Measurements from ENCODE around the gene YPEL5. TPM values are rescaled to one million over a fixed set of nuclear protein-coding genes. Genes with fewer than 3 reads are reported as not detected.
A peak's percentile ranks its signal among the peaks of the same experiment; 100 is the strongest.
"Not testable (repeated sequence)": the region's sequence is repeated elsewhere in the genome, so short reads cannot be mapped to it uniquely, and the experiment has no call there.

YPEL5 gene
- total RNA-seq, 1 donor from 2014 or later: 71.5 TPM

GRCh38 chr2:30110773-30111172 lies 36.0 kb upstream of the YPEL5 start:
- Mint-ChIP-seq H3K27ac (ENCODE audit: unreplicated experiment) (no peak overlapping the region), H3K36me3 (ENCODE audit: unreplicated experiment) (no peaks in the 10 kb centered on the region), H3K4me3 (ENCODE audit: unreplicated experiment) (no peak overlapping the region), H3K27me3 (ENCODE audit: unreplicated experiment) (no peaks in the 10 kb centered on the region), H3K9me3 (ENCODE audit: unreplicated experiment) (peaks cover 2% of the 10 kb centered on the region), H3K4me1 (ENCODE audit: low read depth, unreplicated experiment) (peaks cover 3% of the 10 kb centered on the region)
- no peak for TF ChIP-seq CTCF (IDR thresholded peaks at IDR 0.05; ENCODE audit: partially characterized antibody, unreplicated experiment)
- no peak for DNase-seq

GRCh38 chr2:30111186-30111585 lies 35.6 kb upstream of the YPEL5 start:
- not testable (repeated sequence) for H3K9me3 Mint-ChIP-seq (ENCODE audit: unreplicated experiment); H3K4me3 Mint-ChIP-seq (ENCODE audit: unreplicated experiment); H3K4me1 Mint-ChIP-seq (ENCODE audit: low read depth, unreplicated experiment); H3K27ac Mint-ChIP-seq (ENCODE audit: unreplicated experiment); H3K27me3 Mint-ChIP-seq (ENCODE audit: unreplicated experiment); H3K36me3 Mint-ChIP-seq (ENCODE audit: unreplicated experiment); DNase-seq

GRCh38 chr2:30112561-30112960 lies 34.2 kb upstream of the YPEL5 start:
- Mint-ChIP-seq H3K27ac (ENCODE audit: unreplicated experiment) (no peak overlapping the region), H3K4me1 (ENCODE audit: low read depth, unreplicated experiment) (peaks cover 3% of the 10 kb centered on the region), H3K4me3 (ENCODE audit: unreplicated experiment) (no peak overlapping the region), H3K9me3 (ENCODE audit: unreplicated experiment) (peaks cover 3% of the 10 kb centered on the region), H3K27me3 (ENCODE audit: unreplicated experiment) (no peaks in the 10 kb centered on the region), H3K36me3 (ENCODE audit: unreplicated experiment) (no peaks in the 10 kb centered on the region)
- DNase-seq: no peak
- no peak for TF ChIP-seq CTCF (IDR thresholded peaks at IDR 0.05; ENCODE audit: partially characterized antibody, unreplicated experiment)

GRCh38 chr2:30113617-30114293 lies 33.1 kb upstream of the YPEL5 start:
- Mint-ChIP-seq H3K9me3 (ENCODE audit: unreplicated experiment) (peaks cover 4% of the 10 kb centered on the region), H3K4me3 (ENCODE audit: unreplicated experiment) (no peak overlapping the region), H3K36me3 (ENCODE audit: unreplicated experiment) (no peaks in the 10 kb centered on the region), H3K4me1 (ENCODE audit: low read depth, unreplicated experiment) (peaks cover 3% of the 10 kb centered on the region), H3K27me3 (ENCODE audit: unreplicated experiment) (peaks cover 1% of the 10 kb centered on the region), H3K27ac (ENCODE audit: unreplicated experiment) (no peak overlapping the region)
- no peak for DNase-seq
- no peak for TF ChIP-seq CTCF (IDR thresholded peaks at IDR 0.05; ENCODE audit: partially characterized antibody, unreplicated experiment)

GRCh38 chr2:30115141-30115980 lies 31.4 kb upstream of the YPEL5 start:
- Mint-ChIP-seq H3K9me3 (ENCODE audit: unreplicated experiment) (peaks cover 4% of the 10 kb centered on the region), H3K36me3 (ENCODE audit: unreplicated experiment) (no peaks in the 10 kb centered on the region), H3K4me3 (ENCODE audit: unreplicated experiment) (no peak overlapping the region), H3K4me1 (ENCODE audit: low read depth, unreplicated experiment) (peaks cover 3% of the 10 kb centered on the region), H3K27ac (ENCODE audit: unreplicated experiment) (no peak overlapping the region), H3K27me3 (ENCODE audit: unreplicated experiment) (peaks cover 1% of the 10 kb centered on the region)
- TF ChIP-seq CTCF (IDR thresholded peaks at IDR 0.05; ENCODE audit: partially characterized antibody, unreplicated experiment): peak; percentile 97
- DNase-seq: peak; percentile 88

Data from glutamatergic neuron (in vitro differentiated cells).